ENCODE measurements around the gene ABCA8.

The ABCA8 gene

GRCh38 chr17:68822719-68823289 is 132.4 kb downstream of the ABCA8 start:
- no peaks in the 10 kb centered on the region for H3K79me2 ChIP-seq (ENCODE audit: control insufficient read depth, low read length)
- no peaks in the 10 kb centered on the region for H3K36me3 ChIP-seq (ENCODE audit: control insufficient read depth, low read length)
- H3K4me1 ChIP-seq (ENCODE audit: control insufficient read depth, low read length), result no peaks in the 10 kb centered on the region
- H3K4me2 ChIP-seq (ENCODE audit: low read length), result no peak overlapping the region
- H3K27me3 ChIP-seq (ENCODE audit: control insufficient read depth, low read length), result no peaks in the 10 kb centered on the region; the same call in 1 of the 2 replicates
- TF ChIP-seq CTCF (IDR thresholded peaks at IDR 0.05; ENCODE audit: low read depth, low read length, poor library complexity, severe bottlenecking), result no peak
- no peak for TF ChIP-seq EZH2phosphoT487 (IDR thresholded peaks at IDR 0.05; ENCODE audit: borderline replicate concordance, low read length)
- H3K4me3 ChIP-seq (ENCODE audit: low read length), result no peak overlapping the region
- H3K9me3 ChIP-seq (ENCODE audit: control insufficient read depth, insufficient read depth, low read length), result no peaks in the 10 kb centered on the region
- no peaks in the 10 kb centered on the region for H4K20me1 ChIP-seq (ENCODE audit: control insufficient read depth, insufficient read depth, low read depth, low read length)
- H3K9me2 ChIP-seq (replicated peaks; ENCODE audit: control insufficient read depth, low read length), result no peaks in the 10 kb centered on the region
- no peaks in the 10 kb centered on the region for H3F3A ChIP-seq (ENCODE audit: control insufficient read depth, insufficient read depth)
- no peak overlapping the region for H3K27ac ChIP-seq (ENCODE audit: low read depth, low read length)

- H3K4me2 ChIP-seq (ENCODE audit: low read length), result no peak overlapping the region
Measured at GRCh38 chr17:68821860-68822696, 133.1 kb downstream of the ABCA8 start.

GRCh38 chr17:68820825-68821481 is 134.2 kb downstream of the ABCA8 start:
- Histone ChIP-seq H3K9me2 (replicated peaks; ENCODE audit: control insufficient read depth, low read length) (no peaks in the 10 kb centered on the region), H3K9me3 (ENCODE audit: control insufficient read depth, insufficient read depth, low read length) (no peaks in the 10 kb centered on the region), H3K79me2 (ENCODE audit: control insufficient read depth, low read length) (no peaks in the 10 kb centered on the region), H3F3A (ENCODE audit: control insufficient read depth, insufficient read depth) (no peaks in the 10 kb centered on the region), H3K4me3 (ENCODE audit: low read length) (no peak overlapping the region), H3K27me3 (ENCODE audit: control insufficient read depth, low read length) (no peaks in the 10 kb centered on the region; the same call in 1 of the 2 replicates), H3K4me1 (ENCODE audit: control insufficient read depth, low read length) (no peaks in the 10 kb centered on the region), H3K27ac (ENCODE audit: low read depth, low read length) (no peak overlapping the region), H4K20me1 (ENCODE audit: control insufficient read depth, insufficient read depth, low read depth, low read length) (no peaks in the 10 kb centered on the region), H3K4me2 (ENCODE audit: low read length) (no peak overlapping the region), H3K36me3 (ENCODE audit: control insufficient read depth, low read length) (no peaks in the 10 kb centered on the region)
- TF ChIP-seq EZH2phosphoT487 (IDR thresholded peaks at IDR 0.05; ENCODE audit: borderline replicate concordance, low read length), result no peak
- TF ChIP-seq CTCF (IDR thresholded peaks at IDR 0.05; ENCODE audit: low read depth, low read length, poor library complexity, severe bottlenecking), result no peak

More at GRCh38 chr17:68821860-68822696, 133.1 kb downstream of the ABCA8 start:
- no peaks in the 10 kb centered on the region for H3K9me2 ChIP-seq (replicated peaks; ENCODE audit: control insufficient read depth, low read length)
- no peaks in the 10 kb centered on the region for H3F3A ChIP-seq (ENCODE audit: control insufficient read depth, insufficient read depth)
- TF ChIP-seq CTCF (IDR thresholded peaks at IDR 0.05; ENCODE audit: low read depth, low read length, poor library complexity, severe bottlenecking) (no peak), EZH2phosphoT487 (IDR thresholded peaks at IDR 0.05; ENCODE audit: borderline replicate concordance, low read length) (no peak)
- no peaks in the 10 kb centered on the region for H3K79me2 ChIP-seq (ENCODE audit: control insufficient read depth, low read length)
- H3K36me3 ChIP-seq (ENCODE audit: control insufficient read depth, low read length), result no peaks in the 10 kb centered on the region
- H3K4me3 ChIP-seq (ENCODE audit: low read length), result no peak overlapping the region
- H4K20me1 ChIP-seq (ENCODE audit: control insufficient read depth, insufficient read depth, low read depth, low read length), result no peaks in the 10 kb centered on the region
- H3K4me1 ChIP-seq (ENCODE audit: control insufficient read depth, low read length), result no peaks in the 10 kb centered on the region
- H3K27me3 ChIP-seq (ENCODE audit: control insufficient read depth, low read length), result no peaks in the 10 kb centered on the region; the same call in 1 of the 2 replicates
- no peaks in the 10 kb centered on the region for H3K9me3 ChIP-seq (ENCODE audit: control insufficient read depth, insufficient read depth, low read length)
- no peak overlapping the region for H3K27ac ChIP-seq (ENCODE audit: low read depth, low read length)
